Skeletal muscle cell (primary cell): ENCODE data around the gene NF1.
"Not testable (repeated sequence)": the region's sequence is repeated elsewhere in the genome, so short reads cannot be mapped to it uniquely, and the experiment has no call there.

Experiments used
- DNase-seq: peaks from one replicate; pipeline ENCODE4 v3.0.0-alpha.2; 2010; ENCODE audit warnings: low read depth
- H3K4me3 ChIP-seq: 2 replicates; pipeline ENCODE4 v1.5.1; 2011; ENCODE audit warnings: low read depth, mild to moderate bottlenecking, control low read depth, low read length, moderate library complexity

Gene NF1

DNA sequence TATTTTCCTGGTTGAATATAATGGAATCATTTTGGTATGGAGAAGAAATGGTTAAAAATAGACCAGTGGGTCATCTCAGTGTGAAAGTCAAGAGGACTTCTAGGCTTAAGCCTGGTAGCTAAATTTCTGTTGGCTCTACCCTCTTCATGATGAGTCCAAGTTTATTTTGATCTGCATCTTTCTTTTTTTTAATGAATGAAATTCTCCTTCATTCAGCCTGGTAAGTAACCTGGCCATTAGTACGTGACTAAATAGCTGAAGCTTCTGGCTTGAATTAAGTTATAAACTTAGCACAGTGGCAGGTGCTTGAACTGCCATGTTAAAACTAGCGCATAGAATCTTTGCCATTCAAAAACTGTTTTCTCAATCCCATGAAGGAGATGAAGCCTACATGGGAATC, 28.0 kb downstream of the NF1 start:
- no peak for DNase-seq
- H3K4me3 ChIP-seq = no peak overlapping the region

DNA sequence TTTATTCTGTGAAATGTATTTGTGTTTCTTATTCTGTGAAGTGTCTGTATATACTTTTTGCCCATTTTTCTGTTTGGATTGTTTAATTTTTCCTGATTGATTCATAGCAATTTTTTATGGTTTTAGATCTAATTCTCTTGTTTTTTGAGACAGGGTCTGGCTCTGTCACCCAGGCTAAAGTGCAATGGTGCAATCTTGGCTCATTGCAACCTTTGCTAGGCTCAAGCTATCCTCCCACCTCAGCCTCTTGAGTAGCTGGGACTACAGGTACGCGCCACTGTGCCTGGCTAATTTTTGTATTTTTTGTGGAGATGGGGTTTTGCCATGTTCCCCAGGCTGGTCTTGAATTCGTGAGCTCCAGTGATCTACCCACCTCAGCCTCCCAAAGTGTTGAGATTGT, 31.5 kb downstream of the NF1 start:
- no peak overlapping the region for H3K4me3 ChIP-seq
- no peak for DNase-seq

DNA sequence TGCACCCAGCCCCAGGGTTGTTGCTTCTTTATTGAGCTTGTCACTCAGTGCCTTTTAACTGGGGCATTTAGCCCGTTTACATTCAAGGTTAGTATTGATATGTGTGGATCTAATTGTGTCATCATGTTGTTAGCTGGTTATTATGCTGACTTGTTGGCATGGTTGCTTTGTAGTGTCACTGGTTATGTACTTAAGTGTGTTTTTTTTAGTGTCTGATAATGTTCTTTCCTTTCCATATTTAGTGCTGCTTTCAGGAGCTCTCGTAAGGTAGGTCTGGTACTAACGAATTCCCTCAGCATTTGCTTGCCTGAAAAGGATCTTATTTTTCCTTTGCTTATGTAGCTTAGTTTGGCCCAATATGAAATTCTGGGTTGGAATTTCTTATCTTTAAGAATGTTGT, 33.5 kb downstream of the NF1 start:
- DNase-seq = no peak
- H3K4me3 ChIP-seq = no peak overlapping the region

DNA sequence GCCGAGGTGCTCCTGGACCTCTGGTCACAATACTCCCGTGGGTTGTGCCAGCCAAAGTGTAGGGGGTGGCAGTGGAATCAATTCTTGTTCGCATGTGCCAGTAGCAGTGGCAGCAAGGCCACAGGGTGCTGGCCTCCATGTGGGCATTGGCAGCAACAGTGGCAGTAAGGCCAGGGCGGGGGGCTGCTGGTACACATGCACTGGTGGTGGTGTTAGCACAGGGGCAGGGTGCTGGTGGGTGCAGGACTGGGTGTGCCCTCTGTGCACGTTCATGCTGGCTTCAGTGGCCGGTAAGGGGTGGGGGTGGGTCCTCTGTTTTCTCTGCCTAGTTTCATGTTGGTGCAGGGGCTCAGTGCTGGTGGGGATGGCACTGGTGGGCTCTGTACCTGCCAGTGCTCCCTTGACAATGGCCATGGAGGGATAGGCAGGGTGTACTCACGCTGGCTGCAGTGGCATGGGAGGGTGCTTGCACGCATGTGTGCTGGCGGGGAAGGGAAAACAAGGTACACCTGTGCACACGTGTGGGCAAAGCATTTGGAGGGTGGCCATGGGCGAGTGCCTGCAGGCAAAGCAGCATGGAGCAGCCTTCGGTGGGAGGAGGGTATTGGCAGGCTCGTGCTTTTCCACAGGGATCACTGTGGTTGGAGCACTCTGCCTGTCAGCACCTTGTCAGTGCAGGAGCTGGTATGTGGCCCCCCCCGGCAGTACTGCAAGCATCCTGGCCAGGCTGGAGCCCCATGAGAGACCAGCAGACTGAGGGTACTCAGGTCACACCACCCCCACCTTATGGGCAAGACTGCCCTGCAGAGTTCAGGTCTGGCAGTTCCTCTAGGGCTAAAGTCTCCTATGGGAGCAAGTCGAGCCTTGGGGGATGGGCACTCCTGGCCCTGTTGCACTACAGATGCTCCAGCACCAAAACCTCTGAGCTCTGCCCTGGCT, 35.8 kb downstream of the NF1 start:
- DNase-seq = no peak
- H3K4me3 ChIP-seq = no peak overlapping the region

DNA sequence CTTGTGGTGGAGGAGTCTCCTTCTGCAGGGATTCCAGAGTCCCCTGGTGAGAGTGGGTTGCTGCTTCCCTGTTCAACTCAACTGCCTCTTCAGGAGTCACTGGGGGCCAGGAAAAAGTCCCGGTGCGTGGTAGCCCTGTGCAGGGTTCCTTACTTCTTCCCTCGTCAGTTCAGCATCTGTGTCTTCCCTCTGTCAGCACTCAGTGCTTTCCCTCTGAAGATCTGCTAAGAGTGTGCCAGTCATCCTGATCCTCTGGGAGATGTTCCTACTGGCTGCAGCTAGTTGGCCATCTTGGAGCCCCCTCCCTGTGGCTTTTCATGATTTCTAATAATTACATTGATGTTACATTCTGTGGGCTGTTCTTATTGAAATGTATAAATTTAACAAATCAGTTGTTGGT, 36.5 kb downstream of the NF1 start:
- no peak overlapping the region for H3K4me3 ChIP-seq
- no peak for DNase-seq

DNA sequence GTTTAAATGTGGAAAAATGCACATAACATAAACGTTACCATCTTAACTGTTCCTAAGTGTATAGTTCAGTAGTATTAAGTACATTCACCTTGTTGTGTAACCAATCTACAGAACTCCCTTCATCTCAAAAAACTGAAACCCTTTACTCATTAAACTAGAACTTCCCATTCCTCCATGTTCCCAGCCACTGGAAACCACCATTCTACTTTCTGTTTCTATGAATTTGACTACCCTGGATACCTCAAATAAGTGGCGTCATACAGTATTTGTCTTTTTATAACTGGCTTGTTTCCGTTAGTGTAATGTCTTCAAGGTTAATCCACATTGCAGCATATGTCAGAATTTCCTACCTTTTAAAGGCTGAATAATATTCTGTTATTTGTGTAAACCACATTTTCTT, 38.2 kb downstream of the NF1 start:
- DNase-seq = no peak
- H3K4me3 ChIP-seq = no peak overlapping the region

DNA sequence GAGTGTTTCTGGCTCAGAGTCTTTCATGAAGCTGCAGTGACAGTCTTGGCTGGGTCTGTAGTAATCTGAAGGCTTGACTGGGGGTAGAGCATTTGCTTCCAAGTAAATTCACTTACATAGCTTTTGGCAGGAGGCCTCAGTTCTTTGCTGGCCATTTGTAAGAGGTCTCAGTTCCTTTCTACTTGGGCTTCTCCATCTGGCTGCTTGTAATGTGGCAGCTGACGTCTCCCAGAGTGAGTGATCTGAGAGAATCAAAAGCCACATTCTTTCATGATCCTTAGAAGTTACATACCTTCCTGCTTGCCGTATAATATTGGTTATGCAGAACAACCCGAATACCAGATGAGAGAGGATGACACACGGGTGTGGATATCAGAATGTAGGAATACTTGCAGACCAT, 39.8 kb downstream of the NF1 start:
- DNase-seq = no peak
- no peak overlapping the region for H3K4me3 ChIP-seq

DNA sequence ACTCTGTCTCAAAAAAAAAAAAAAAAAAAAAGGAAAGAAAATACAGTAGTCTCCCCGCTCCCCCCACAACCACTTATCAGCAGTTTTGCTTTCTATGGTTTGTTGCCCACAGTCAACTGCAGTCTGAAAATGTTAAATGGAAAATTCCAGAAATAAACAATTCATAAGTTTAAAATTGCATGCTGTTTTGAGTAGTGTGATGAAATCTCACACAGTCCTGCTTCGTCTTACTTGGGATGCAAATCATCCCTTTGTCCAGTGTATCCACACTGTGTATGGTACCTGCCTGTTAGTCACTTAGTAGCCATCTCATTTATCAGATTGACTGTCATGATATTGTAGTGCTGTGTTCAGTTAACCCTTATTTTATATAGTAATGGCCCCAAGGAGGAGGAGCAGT, 41.5 kb downstream of the NF1 start:
- no peak overlapping the region for H3K4me3 ChIP-seq
- no peak for DNase-seq

DNA sequence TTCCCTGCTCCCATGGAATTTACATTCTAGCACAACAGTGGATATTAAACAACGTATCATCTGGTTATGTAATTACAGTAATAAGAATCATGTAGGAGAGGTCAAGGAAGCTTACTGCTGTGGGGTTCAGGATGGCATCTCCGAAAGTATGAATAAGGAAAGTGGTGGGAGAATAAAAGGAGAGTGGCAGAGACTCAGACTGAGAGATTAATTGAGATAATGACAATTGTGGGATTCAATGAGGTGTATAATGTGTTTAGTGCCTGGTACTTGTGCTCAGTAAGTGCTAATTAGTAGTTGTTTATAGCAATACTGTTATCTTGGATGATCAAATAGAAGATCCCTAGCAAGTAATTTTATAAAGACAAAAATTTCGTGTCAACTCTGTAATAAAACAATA, 45.3 kb downstream of the NF1 start:
- no peak for DNase-seq
- H3K4me3 ChIP-seq = no peak overlapping the region

DNA sequence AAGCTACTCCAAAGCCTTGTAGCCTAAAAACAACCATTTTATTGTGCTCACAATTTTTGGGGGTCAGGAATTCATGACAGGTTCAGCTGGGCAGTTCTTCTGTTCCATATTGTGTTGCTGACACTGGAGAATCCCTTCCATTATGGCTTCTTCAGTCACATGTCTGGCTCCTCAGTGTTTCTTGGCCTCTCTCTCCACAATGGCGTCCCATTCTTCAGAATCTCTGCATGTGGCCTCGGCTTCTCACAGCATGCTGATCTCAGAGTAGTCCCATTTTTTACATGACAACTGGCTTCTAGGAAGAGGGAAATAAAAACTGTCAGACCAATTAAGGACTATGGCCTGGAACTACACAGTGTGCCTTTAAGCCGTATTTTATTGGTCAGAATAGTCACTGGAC, 49.7 kb downstream of the NF1 start:
- no peak overlapping the region for H3K4me3 ChIP-seq
- no peak for DNase-seq

DNA sequence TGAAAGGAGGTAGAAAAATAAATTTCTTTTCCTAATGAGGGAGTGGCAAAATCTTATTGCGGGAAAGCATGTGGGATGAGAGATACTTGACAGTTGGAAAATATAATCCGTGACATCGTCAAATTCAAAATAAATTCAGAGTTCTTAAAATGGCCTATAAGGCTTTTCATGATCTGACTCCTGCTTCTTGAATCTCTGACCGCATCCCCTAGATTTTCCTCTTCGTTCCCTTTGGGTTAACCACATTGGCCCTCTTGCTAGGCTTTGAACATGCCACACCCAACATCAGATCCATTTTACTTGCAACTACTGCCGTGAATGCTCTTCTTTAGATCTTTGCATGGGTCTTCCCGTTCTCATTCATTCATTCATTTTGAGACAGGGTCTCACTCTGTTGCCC, 50.1 kb downstream of the NF1 start:
- no peak for DNase-seq

DNA sequence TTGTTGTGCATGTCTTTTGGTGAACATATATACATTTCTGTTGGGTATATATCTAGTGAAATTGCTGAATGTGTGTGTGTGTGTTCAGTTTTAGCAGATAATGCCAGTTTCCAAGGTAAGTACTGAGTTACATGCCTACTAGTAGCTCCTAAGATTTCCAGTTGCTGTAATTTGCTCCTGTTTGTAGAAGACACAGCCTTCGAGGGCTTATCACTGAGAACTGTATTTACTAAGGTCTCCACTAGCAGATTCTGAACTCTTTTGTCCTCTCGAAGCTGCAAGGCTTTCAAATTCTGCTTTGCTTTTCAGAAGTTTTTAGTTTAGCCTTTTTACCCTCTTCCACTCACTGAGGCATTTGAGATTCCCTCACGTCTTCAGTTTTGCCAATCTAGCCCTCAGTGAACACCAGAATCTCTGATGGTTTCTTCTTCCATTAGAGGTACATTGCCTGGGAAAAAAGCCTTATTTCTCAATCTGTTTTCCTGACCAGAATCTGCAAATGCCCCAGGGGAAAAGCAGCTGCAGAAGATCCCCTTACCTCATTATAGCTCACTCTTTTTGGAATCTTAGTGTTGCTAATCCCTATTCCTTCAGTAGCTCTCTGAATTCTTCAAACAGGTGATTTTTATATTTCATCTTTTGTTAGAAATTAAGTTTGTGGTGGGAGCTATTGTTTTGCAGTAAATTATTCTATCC, 52.9 kb downstream of the NF1 start:
- DNase-seq = peak; percentile 43
- H3K4me3 ChIP-seq = no peak overlapping the region

More for the DNA sequence above, 50.1 kb downstream of the NF1 start:
- no peak overlapping the region for H3K4me3 ChIP-seq

DNA sequence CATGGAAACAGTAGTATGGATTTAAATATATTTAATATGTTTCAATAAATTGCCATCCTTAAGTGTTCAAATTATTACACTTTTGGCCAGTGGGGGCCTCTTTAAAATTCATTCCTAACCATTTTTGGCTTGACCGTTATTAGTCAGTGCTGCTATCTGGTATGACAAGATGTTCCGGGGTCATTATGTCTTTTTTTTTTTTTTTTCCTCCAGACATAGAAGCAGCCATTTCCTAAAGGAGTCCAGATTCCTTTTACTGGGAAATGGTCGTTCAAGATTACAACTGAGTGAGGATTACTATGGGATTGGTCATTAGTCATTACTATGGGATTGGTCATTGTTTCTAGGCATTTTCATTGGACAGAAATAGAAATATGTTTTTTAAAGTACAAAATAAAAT, 53.4 kb downstream of the NF1 start:
- DNase-seq = no peak

DNA sequence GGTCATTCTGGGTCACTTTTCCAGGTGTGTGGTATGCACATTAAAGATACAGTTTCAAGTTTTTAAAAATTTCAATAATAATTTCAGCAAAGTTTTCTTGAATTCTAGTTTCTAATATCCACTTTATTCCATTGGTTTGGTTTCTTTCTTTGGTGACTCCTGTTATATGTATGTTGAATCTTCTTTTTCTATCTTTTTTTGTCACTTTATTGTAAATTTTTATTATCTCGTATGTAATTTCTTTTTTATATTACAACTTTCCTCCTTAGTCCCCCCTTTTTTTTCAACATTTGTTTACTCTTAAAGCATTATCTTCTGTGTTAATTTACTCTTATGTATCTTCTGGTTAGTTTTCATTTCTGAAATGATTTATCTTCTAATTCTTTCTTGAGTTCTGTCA, 57.5 kb downstream of the NF1 start:
- DNase-seq = no peak
- no peak overlapping the region for H3K4me3 ChIP-seq

More for the DNA sequence above, 53.4 kb downstream of the NF1 start:
- H3K4me3 ChIP-seq = no peak overlapping the region

DNA sequence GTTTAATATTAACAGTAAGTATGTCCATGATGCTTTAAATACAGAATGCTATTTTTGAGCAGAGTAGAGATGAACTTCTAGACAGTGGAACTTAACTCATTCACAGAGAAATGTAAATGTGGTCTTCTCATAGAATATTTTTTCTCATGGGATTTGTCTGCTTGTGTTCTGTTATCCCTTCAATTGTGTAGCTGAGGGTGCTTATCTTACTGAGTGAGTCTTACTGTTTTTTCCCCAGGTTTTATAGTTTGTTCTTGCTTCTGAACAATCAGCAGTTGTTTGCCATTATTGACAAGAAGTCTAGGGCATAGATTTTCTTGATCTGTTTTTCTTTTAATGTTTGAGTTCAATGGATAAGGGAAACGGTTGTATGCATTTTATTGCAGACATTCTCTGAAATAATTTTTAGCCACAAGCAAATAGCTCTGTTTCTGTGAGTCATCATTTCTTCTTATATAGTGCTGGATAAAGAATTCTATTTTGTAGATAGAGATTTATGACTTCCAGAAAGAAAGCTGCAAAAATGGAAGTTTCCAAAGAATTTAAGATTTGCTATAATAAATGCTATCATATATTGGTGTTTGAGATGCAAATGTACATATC, 60.5 kb downstream of the NF1 start:
- DNase-seq = no peak
- H3K4me3 ChIP-seq = no peak overlapping the region

DNA sequence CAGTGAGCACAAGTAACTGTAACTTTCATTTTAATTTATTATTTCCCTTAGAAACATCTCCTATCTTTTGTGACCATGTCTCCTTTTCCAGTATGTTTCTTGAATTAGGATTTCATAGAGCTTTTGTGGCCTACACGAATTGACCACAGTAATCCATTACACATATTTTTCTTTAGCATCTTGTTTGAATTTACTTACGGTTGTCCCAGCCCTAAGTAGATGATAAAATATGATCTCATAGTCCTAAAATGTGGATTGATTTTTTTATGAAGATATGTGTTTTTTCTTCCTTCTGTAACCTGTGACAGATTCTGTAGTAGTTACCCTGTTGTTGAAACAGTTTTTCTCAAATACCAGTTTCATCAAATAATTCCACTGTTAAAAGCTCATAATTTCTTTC, 61.5 kb downstream of the NF1 start:
- no peak for DNase-seq
- H3K4me3 ChIP-seq = no peak overlapping the region

DNA sequence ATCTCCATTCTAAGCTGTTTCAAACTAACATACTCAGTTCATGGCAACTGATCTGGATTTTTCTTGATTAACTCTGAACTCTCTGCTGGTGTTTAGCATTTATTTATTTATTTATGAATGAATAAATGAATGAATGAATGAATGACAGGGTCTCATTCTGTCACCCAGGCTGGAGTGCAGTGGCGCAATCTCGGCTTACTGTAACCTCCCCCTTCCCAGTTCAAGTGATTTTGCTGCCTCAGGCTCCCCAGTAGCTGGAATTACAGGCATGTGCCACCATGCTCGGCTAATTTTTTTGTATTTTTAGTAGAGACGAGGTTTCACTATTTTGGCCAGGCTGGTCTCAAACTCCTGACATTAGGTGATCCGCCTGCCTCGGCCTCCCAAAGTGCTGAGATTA, 62.1 kb downstream of the NF1 start:
- DNase-seq, H3K4me3 ChIP-seq: not testable (repeated sequence)

DNA sequence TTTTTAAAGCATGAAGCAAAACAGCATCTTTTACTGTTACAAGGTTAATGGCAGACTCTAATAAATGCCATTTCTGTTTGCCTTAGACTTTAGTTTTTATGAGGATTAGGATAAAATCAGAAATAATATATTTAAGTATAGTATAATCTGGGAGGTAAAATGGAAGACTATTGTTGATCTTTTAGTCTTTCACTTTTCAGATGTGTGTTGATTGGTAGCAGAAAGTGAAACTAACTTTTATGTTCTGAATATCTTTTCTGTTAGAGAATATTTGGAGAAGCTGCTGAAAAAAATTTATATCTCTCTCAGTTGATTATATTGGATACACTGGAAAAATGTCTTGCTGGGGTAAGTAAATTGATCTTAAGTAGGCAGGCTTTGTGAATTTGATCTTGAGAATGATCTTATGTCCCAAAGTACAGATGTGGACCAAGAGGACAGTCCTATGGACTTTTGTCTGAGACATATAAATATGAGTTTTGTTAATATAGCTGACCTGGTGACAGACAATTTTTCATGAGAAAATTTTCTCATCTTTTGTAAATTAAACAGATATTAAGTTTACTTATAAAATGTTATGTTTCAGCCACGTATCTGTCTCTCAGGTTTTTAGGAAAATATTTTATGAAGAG, 64.1 kb downstream of the NF1 start:
- no peak overlapping the region for H3K4me3 ChIP-seq
- DNase-seq = no peak

DNA sequence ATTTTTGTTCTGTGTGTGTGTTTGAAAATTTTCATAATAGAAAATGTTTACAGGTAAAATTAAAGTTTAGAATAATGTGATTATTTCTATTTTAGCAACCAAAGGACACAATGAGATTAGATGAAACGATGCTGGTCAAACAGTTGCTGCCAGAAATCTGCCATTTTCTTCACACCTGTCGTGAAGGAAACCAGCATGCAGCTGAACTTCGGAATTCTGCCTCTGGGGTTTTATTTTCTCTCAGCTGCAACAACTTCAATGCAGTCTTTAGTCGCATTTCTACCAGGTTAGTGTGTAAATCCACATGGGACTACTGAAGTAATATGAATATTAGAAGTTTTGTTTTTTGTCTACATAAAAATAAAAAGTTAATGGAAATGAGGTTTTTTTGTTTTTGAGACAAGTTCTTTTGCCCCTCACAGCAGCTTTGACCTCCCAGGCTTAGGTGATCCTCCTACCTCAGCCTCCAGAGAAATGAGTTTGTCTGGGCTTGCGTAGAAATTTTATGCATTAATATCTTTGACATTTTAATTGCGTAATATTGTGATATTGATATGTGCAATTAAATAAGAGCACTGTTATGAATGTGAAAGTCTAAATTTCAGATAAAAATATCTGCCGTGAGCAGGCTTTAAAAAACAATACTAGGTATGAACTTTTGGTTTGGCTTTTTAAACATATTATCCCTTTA, 68.5 kb downstream of the NF1 start:
- H3K4me3 ChIP-seq = no peak overlapping the region
- DNase-seq = no peak

DNA sequence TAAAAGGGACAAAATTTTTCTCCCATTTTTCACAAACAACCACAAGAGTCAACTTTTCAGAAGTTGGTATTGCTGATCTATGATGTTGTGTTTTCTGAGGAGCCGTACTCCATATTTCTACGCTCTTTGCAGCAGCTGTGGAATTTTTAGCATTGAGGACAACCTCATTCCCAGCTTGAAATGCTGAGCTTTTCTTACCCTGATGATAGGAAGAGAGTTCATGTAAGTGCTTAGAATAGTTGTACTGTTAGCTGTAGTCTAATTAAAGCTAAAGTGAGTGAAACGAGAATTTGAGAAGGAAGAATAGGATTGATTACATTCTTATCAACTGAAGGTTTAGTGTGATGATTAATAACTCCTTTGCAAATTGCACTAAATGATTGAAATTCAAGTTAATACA, 72.3 kb downstream of the NF1 start:
- no peak overlapping the region for H3K4me3 ChIP-seq
- no peak for DNase-seq
